Transverse colon (tissue), 4 donors: ENCODE measurements around the gene GCLC. TPM values are rescaled to one million over a fixed set of nuclear protein-coding genes. Genes with fewer than 3 reads are reported as not detected.

Experiments
- DNase-seq: peaks from one replicate; pipeline ENCODE4 v3.0.0-alpha.2; 2019
- H3K27ac ChIP-seq, 4 donors: fragments of 200-600 bp; sonication (generic); 2 replicates each; pipeline ENCODE4 v1.5.1; 2016 to 2018; ENCODE audit warnings: inconsistent platforms in 4 of 4
- H3K27me3 ChIP-seq: fragments of 200-600 bp; sonication (generic); 2 replicates; pipeline ENCODE4 v1.5.1; 2017; ENCODE audit warnings: inconsistent platforms
- H3K36me3 ChIP-seq, 4 donors: fragments of 200-600 bp; sonication (generic); 2 replicates each; pipeline ENCODE4 v1.5.1; 2017 to 2019; ENCODE audit warnings: inconsistent platforms in 4 of 4
- H3K4me1 ChIP-seq, 4 donors: fragments of 200-600 bp; sonication (generic); 2 replicates each; pipeline ENCODE4 v1.5.1; 2017 to 2020; ENCODE audit warnings: inconsistent platforms in 4 of 4
- H3K4me3 ChIP-seq, 4 donors: fragments of 200-600 bp; sonication (generic); 1 replicate in 1 of 4; 2 replicates in 3 of 4; pipeline versions ENCODE4 v1.5.1 to v1.6.1; 2017 to 2019; ENCODE audit warnings: inconsistent platforms in 4 of 4
- H3K9me3 ChIP-seq, 2 donors: fragments of 200-600 bp; sonication (generic); 2 replicates each; pipeline ENCODE4 v1.5.1; 2017 to 2019; ENCODE audit warnings: inconsistent platforms in 2 of 2
- CTCF ChIP-seq, 5 experiments: fragments of 200-600 bp in 3 of 5; fragments of 450-650 bp in 2 of 5; sonication (generic) in 3 of 5; IDR thresholded peaks; 1 replicate in 2 of 5; 2 replicates in 3 of 5; pipeline ENCODE4 v1.5.1; 2016 to 2017; ENCODE audit warnings: antibody characterized with exemption in 5 of 5, inconsistent platforms in 3 of 5, mild to moderate bottlenecking in 2 of 5, moderate library complexity in 1 of 5
- EP300 ChIP-seq: sonication (generic); formaldehyde crosslinking; IDR thresholded peaks from one replicate; pipeline ENCODE4 v1.6.1; 2017; ENCODE audit warnings: antibody characterized with exemption, low read depth
- POLR2A ChIP-seq: fragments of 450-650 bp; IDR thresholded peaks from one replicate; pipeline ENCODE4 v1.6.1; 2016; ENCODE audit warnings: antibody characterized with exemption, mild to moderate bottlenecking, moderate library complexity
- POLR2AphosphoS5 ChIP-seq, 3 donors: sonication (generic); formaldehyde crosslinking; IDR thresholded peaks; one replicate each; pipeline ENCODE4 v1.6.1; 2016; ENCODE audit warnings: antibody characterized with exemption in 3 of 3
- WGBS, 2 donors: methylation state at CpG; one replicate each; pipeline ENCODE4 v1.1.5; 2018; ENCODE audit warnings: low coverage in 1 of 2; 5-methylcytosine and 5-hydroxymethylcytosine counted together
- in situ Hi-C, 4 donors: fragments of 200-750 bp; cut with MboI; loops; one replicate each; pipeline versions ENCODE4 v1.15.0 to v1.15.1; 2017; ENCODE audit warnings: low sequenced_read_pairs in 3 of 4, low pct_ligation_motif_present in 1 of 4, low pct_unique_long_range_greater_than_20kb in 1 of 4
- intact Hi-C: fragments of 100-400 bp; cut with DNase I; formaldehyde crosslinking; loops from one replicate; pipeline ENCODE4 v1.15.1; 2023; ENCODE audit warnings: low total_unique reads
- total RNA-seq, 4 donors: library from RNA; depleted of rRNA; stranded (reverse); fragments of >200 nt; gene quantifications; one replicate each; pipeline ENCODE4 v1.1.0, GENCODE V29; 2016

Gene GCLC
- total RNA-seq, 4 donors from 2014 or later: 35.2 to 146 (median 64.1) TPM

GRCh38 chr6:53588816-53589509, 44.1 kb upstream of the GCLC start:
- Histone ChIP-seq H3K36me3 (no peaks in the 10 kb centered on the region), H3K4me3 (no peak overlapping the region), H3K27me3 (no peaks in the 10 kb centered on the region), H3K9me3 (no peaks in the 10 kb centered on the region), H3K27ac (no peak overlapping the region), H3K4me1 (peaks cover 0 to 3% (median 1%) of the 10 kb centered on the region in 4 donors)
- DNase-seq: no peak
- intact Hi-C loops: no loop called here
- no peak for TF ChIP-seq CTCF (IDR thresholded peaks at IDR 0.05)
- TF ChIP-seq POLR2A: no peak
- no peak for TF ChIP-seq EP300
- no peak for TF ChIP-seq POLR2AphosphoS5 (IDR thresholded peaks at IDR 0.05)
- 40 to 87% methylated on average over 1 to 3 of the region's 3 CpGs for WGBS, 2 donors
- in situ Hi-C loops: no loop called here

DNA sequence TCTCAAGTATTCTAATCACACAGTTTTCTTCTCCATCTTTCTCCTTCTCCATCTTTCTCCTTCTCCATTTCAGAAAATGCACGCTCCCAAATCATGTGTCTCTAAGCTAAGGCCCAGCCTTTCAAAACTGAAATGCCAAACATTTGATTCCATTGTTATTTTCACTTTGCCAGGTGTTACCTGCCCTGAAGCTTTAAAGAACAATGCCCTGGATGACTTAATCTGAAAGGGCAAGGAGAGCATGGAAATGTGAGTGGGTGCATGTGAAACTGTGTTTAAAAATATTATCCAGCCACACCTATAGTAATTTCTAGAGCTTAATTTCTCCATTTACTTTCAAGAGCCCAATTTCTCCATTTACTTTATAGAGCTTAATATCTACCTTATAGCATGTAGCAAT, 42.4 kb upstream of the GCLC start:
- no peak for TF ChIP-seq CTCF (IDR thresholded peaks at IDR 0.05)
- TF ChIP-seq POLR2AphosphoS5 (IDR thresholded peaks at IDR 0.05): no peak
- TF ChIP-seq POLR2A: no peak
- TF ChIP-seq EP300: no peak
- Histone ChIP-seq H3K36me3 (no peaks in the 10 kb centered on the region), H3K9me3 (no peaks in the 10 kb centered on the region), H3K27ac (no peak overlapping the region), H3K4me1 (peaks cover 0 to 8% (median 1%) of the 10 kb centered on the region in 4 donors), H3K27me3 (no peaks in the 10 kb centered on the region), H3K4me3 (no peak overlapping the region)
- intact Hi-C loops (no loop called here), in situ Hi-C loops (no loop called here)
- no peak for DNase-seq
- 95 to 100% methylated on average over 1 of the region's 1 CpG for WGBS, 2 donors

- DNase-seq: no peak
- WGBS, 2 donors: 79 to 80% methylated on average over 5 to 7 of the region's 7 CpGs
- Histone ChIP-seq H3K4me1 (peaks cover 0 to 22% (median 9%) of the 10 kb centered on the region in 4 donors), H3K36me3 (no peaks in the 10 kb centered on the region), H3K27ac (no peak overlapping the region), H3K4me3 (no peak overlapping the region), H3K27me3 (no peaks in the 10 kb centered on the region), H3K9me3 (no peaks in the 10 kb centered on the region)
- TF ChIP-seq POLR2AphosphoS5 (IDR thresholded peaks at IDR 0.05): no peak
- no peak for TF ChIP-seq POLR2A
- no peak for TF ChIP-seq CTCF (IDR thresholded peaks at IDR 0.05)
- no peak for TF ChIP-seq EP300
- intact Hi-C loops (no loop called here), in situ Hi-C loops (no loop called here)
These were observed 40.5 kb upstream of the GCLC start for GRCh38 chr6:53585208-53585900.

GRCh38 chr6:53584726-53585125, 39.8 kb upstream of the GCLC start:
- peaks cover 0 to 22% (median 9%) of the 10 kb centered on the region in 4 donors for H3K4me1 ChIP-seq
- no peaks in the 10 kb centered on the region for H3K36me3 ChIP-seq
- TF ChIP-seq EP300: no peak
- no peak for TF ChIP-seq POLR2AphosphoS5 (IDR thresholded peaks at IDR 0.05)
- TF ChIP-seq POLR2A: no peak
- TF ChIP-seq CTCF (IDR thresholded peaks at IDR 0.05): no peak
- no peak overlapping the region for H3K4me3 ChIP-seq
- no peak overlapping the region for H3K27ac ChIP-seq
- WGBS, 2 donors: 52 to 75% methylated on average over 2 of the region's 2 CpGs
- DNase-seq: no peak
- H3K27me3 ChIP-seq: no peaks in the 10 kb centered on the region
- intact Hi-C loops (no loop called here), in situ Hi-C loops (no loop called here)
- H3K9me3 ChIP-seq: no peaks in the 10 kb centered on the region
